Hepatocyte (in vitro differentiated cells): ENCODE results near the gene CYP26A1. TPM values are rescaled to one million over a fixed set of nuclear protein-coding genes. Genes with fewer than 3 reads are reported as not detected.

Experiments used
- DNase-seq: peaks from one replicate; pipeline ENCODE4 v3.0.0-alpha.2; 2016; ENCODE audit warnings: low spot score
- H2AFZ ChIP-seq: fragments of 200-600 bp; sonication (generic); 2 replicates; pipeline ENCODE4 v1.6.0; 2016; ENCODE audit warnings: antibody characterized with exemption, mild to moderate bottlenecking
- H3K27ac ChIP-seq: fragments of 200-600 bp; sonication (generic); 2 replicates; pipeline ENCODE4 v1.5.1; 2016; ENCODE audit warnings: mild to moderate bottlenecking
- H3K27me3 ChIP-seq: fragments of 200-600 bp; sonication (generic); 2 replicates; pipeline ENCODE4 v1.6.1; 2016
- H3K36me3 ChIP-seq: fragments of 200-600 bp; sonication (generic); replicated peaks from 2 replicates; pipeline ENCODE4 v1.5.1; 2016; ENCODE audit warnings: low read depth; ENCODE audit not compliant: insufficient read depth
- H3K4me1 ChIP-seq: fragments of 200-600 bp; sonication (generic); 2 replicates; pipeline ENCODE4 v1.5.1; 2016; ENCODE audit warnings: mild to moderate bottlenecking, moderate library complexity; ENCODE audit not compliant: insufficient read depth
- H3K4me2 ChIP-seq: fragments of 200-600 bp; sonication (generic); 2 replicates; pipeline ENCODE4 v1.6.0; 2016
- H3K4me3 ChIP-seq: fragments of 200-600 bp; sonication (generic); 2 replicates; pipeline ENCODE4 v1.5.1; 2016; ENCODE audit warnings: mild to moderate bottlenecking
- H3K79me2 ChIP-seq: fragments of 200-600 bp; sonication (generic); 2 replicates; pipeline ENCODE4 v1.6.0; 2017; ENCODE audit warnings: mild to moderate bottlenecking
- H3K9me2 ChIP-seq: fragments of 200-600 bp; sonication (generic); replicated peaks from 2 replicates; pipeline ENCODE4 v1.6.0; 2017; ENCODE audit warnings: mild to moderate bottlenecking; ENCODE audit not compliant: insufficient read depth
- H3K9me3 ChIP-seq: fragments of 200-600 bp; sonication (generic); 2 replicates; pipeline ENCODE4 v1.5.1; 2016; ENCODE audit warnings: low read depth, mild to moderate bottlenecking
- H4K20me1 ChIP-seq: fragments of 200-600 bp; sonication (generic); 2 replicates; pipeline ENCODE4 v1.6.0; 2016; ENCODE audit warnings: mild to moderate bottlenecking; ENCODE audit not compliant: insufficient read depth, poor library complexity, severe bottlenecking
- EZH2 ChIP-seq: fragments of 200-600 bp; sonication (generic); IDR thresholded peaks from 2 replicates; pipeline ENCODE4 v1.6.1; 2016; ENCODE audit warnings: antibody characterized with exemption, mild to moderate bottlenecking, borderline replicate concordance
- EZH2phosphoT487 ChIP-seq: fragments of 200-600 bp; sonication (generic); IDR thresholded peaks from one replicate; pipeline ENCODE4 v1.6.1; 2018; ENCODE audit warnings: antibody characterized with exemption, mild to moderate bottlenecking, low read depth, moderate library complexity; ENCODE audit not compliant: unreplicated experiment, severe bottlenecking
- WGBS: methylation state at CpG from one replicate; pipeline ENCODE4 v1.1.6; 2016; ENCODE audit warnings: low lambda C conversion rate; ENCODE audit errors: missing lambda C conversion rate; 5-methylcytosine and 5-hydroxymethylcytosine counted together
- polyA plus RNA-seq: library from polyadenylated mRNA; unstranded; fragments of >200 nt; fragmentation: Nextera tagmentation; extraction: Ambion mirVana; gene quantifications from 2 replicates; pipeline ENCODE4 v1.2.1, GENCODE V29; 2016
- total RNA-seq: library from RNA; depleted of rRNA; stranded (reverse); fragments of >200 nt; gene quantifications from 2 replicates; pipeline ENCODE4 v1.2.3, GENCODE V29; 2014
- TF ChIP-seq, protein P1 (sequence below): fragments of 200-600 bp; sonication (generic); IDR thresholded peaks from 2 replicates; pipeline ENCODE4 v1.5.1; 2016; ENCODE audit warnings: antibody characterized with exemption, mild to moderate bottlenecking; ENCODE audit not compliant: poor library complexity

Gene CYP26A1
- total and polyA plus RNA-seq, 2 experiments from 2014 or later = 0.69 to 0.80 TPM

DNA sequence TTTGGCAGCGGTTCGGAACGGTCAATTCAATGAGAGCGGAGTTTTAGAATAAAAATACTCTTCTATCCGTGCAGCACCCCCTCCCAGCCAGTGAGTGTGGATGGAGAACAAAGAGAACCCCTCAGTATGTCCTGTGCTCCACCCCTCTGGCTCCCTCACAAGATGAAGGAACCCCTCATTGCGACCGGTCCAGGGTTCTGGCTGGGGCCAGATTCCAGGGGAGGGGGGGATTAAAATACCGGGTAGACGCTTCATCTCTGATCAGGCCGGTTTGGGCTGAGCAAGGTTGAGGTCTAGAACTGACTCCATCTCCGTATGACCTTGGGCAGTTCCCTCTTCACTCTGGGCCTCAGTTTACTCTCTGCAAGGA is 7.2 kb upstream of the CYP26A1 start:
- DNase-seq = no peak
- Histone ChIP-seq H4K20me1 (no peaks in the 10 kb centered on the region), H3K9me2 (no peaks in the 10 kb centered on the region), H3K9me3 (no peaks in the 10 kb centered on the region), H3K79me2 (no peaks in the 10 kb centered on the region), H3K27ac (no peak overlapping the region), H3K4me1 (no peaks in the 10 kb centered on the region), H3K27me3 (peaks cover 95% of the 10 kb centered on the region), H2AFZ (no peak overlapping the region), H3K36me3 (no peaks in the 10 kb centered on the region), H3K4me2 (peak overlapping the region; percentile 71), H3K4me3 (no peak overlapping the region)
- WGBS = 47% methylated on average over 11 of the region's 11 CpGs
- TF ChIP-seq, protein P1, sequence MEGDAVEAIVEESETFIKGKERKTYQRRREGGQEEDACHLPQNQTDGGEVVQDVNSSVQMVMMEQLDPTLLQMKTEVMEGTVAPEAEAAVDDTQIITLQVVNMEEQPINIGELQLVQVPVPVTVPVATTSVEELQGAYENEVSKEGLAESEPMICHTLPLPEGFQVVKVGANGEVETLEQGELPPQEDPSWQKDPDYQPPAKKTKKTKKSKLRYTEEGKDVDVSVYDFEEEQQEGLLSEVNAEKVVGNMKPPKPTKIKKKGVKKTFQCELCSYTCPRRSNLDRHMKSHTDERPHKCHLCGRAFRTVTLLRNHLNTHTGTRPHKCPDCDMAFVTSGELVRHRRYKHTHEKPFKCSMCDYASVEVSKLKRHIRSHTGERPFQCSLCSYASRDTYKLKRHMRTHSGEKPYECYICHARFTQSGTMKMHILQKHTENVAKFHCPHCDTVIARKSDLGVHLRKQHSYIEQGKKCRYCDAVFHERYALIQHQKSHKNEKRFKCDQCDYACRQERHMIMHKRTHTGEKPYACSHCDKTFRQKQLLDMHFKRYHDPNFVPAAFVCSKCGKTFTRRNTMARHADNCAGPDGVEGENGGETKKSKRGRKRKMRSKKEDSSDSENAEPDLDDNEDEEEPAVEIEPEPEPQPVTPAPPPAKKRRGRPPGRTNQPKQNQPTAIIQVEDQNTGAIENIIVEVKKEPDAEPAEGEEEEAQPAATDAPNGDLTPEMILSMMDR = no peak

DNA sequence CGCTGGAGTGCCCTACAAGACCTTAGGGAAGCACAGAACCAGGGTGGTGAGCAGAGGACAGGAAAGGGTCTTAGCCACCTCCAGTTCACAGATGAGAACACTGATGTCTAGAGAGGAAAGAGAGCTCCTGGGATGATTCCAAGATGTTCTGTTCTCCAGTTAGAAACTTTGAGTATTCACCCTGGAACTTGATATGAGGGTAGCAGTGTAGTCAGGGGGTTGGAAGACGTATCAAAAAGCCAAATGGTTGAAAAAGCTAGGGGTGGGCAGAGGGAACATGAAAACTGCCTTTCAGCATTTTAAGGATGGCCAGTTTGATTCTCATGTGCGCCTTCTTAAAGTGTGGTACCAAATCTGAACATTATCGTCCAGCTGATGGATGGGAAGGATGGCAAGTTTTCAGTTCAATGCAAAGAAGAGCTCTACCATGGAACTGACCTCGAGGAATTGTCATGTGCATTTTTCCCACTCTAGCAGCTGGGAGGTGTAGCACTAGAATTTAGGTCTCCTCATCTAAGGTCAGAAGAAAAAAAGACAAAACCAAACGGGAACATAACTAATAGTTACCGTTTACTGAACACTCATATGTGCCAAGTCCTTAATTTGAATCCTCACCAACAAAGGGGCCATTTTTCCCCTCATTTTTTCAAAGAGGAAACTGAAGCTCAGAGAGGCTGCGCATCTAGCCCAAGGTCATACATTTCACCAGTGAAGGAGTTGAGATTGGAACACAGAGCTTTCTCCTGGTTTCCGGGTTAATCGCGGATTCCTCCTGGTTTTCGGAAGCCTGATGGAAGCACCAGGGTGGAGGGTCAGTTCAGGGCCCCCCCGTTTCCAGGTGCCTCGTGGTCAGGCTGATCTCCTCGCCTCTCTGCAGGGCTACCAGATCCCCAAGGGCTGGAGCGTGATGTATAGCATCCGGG is 6.0 kb upstream of the CYP26A1 start:
- TF ChIP-seq EZH2 (no peak), EZH2phosphoT487 (no peak)
- TF ChIP-seq, protein P1 = no peak
- no peaks in the 10 kb centered on the region for H3K79me2 ChIP-seq
- peaks cover 10% of the 10 kb centered on the region for H3K4me1 ChIP-seq
- no peak for DNase-seq
- H3K36me3 ChIP-seq = no peaks in the 10 kb centered on the region
- WGBS = 34% methylated on average over 17 of the region's 17 CpGs
- H3K4me2 ChIP-seq = peak overlapping the region; percentile 78
- no peak overlapping the region for H3K4me3 ChIP-seq
- no peaks in the 10 kb centered on the region for H4K20me1 ChIP-seq
- H3K9me3 ChIP-seq = no peaks in the 10 kb centered on the region
- no peak overlapping the region for H3K27ac ChIP-seq
- no peak overlapping the region for H2AFZ ChIP-seq
- H3K9me2 ChIP-seq = no peaks in the 10 kb centered on the region
- H3K27me3 ChIP-seq = peaks cover 96% of the 10 kb centered on the region

DNA sequence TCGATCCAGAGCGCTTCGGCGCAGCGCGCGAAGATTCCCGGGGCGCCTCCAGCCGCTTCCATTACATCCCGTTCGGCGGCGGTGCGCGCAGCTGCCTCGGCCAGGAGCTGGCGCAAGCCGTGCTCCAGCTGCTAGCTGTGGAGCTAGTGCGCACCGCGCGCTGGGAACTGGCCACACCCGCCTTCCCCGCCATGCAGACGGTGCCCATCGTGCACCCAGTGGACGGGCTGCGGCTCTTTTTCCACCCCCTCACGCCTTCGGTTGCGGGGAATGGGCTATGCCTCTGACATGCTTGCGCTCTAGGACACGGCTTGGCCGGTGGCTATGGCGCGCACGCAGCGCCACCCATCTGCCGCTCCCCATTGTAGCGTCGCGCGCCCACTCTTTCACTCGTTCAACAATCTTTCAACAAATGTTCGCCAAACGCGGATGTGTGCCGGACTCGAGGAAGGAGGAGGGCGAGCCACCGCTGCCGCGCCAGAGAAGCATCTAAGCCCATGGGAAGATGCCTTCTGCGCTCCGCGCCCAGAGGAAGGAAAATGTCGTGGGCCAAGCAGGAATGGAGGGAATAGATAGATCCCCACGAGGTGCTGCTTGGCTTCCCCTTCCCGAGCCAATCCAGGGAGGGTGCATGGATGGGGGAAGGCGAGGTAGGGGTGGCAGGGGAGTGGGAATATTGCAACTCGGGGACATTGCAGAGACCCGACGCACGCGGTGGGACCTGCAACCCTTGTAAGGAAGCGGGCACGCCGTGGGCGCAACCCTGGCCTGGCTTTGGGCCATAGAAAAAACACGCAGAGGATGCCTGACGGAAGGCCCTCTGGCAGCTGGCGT is 5.1 kb upstream of the CYP26A1 start:
- H3K4me1 ChIP-seq = peaks cover 15% of the 10 kb centered on the region
- H3K79me2 ChIP-seq = no peaks in the 10 kb centered on the region
- no peak overlapping the region for H3K27ac ChIP-seq
- H3K4me2 ChIP-seq = peak overlapping the region; percentile 78
- TF ChIP-seq EZH2phosphoT487 (no peak), EZH2 (no peak)
- TF ChIP-seq, protein P1 = no peak
- peaks cover 96% of the 10 kb centered on the region for H3K27me3 ChIP-seq
- no peak for DNase-seq
- H2AFZ ChIP-seq = no peak overlapping the region
- no peaks in the 10 kb centered on the region for H4K20me1 ChIP-seq
- 12% methylated on average over 73 of the region's 73 CpGs for WGBS
- no peaks in the 10 kb centered on the region for H3K9me2 ChIP-seq
- H3K9me3 ChIP-seq = no peaks in the 10 kb centered on the region
- no peak overlapping the region for H3K4me3 ChIP-seq
- H3K36me3 ChIP-seq = no peaks in the 10 kb centered on the region
